Liver (tissue), 3 donors: ENCODE data around the gene DUSP1.
"Not testable (repeated sequence)": the region's sequence is repeated elsewhere in the genome, so short reads cannot be mapped to it uniquely, and the experiment has no call there.

Experiments used
- ATF3 ChIP-seq: IDR thresholded peaks from 2 replicates; pipeline ENCODE4 v1.6.1; 2016; ENCODE audit warnings: antibody characterized with exemption
- CTCF ChIP-seq: fragments of 150-350 bp; IDR thresholded peaks from 2 replicates; pipeline ENCODE4 v1.5.1; 2017; ENCODE audit warnings: improper control_type of control experiment, low read depth, low read length; ENCODE audit not compliant: missing input control
- EGR1 ChIP-seq, 2 donors: IDR thresholded peaks; 2 replicates each; pipeline ENCODE4 v1.6.1; 2016 to 2018; ENCODE audit warnings: antibody characterized with exemption in 2 of 2, low read depth in 2 of 2
- FOXA2 ChIP-seq: IDR thresholded peaks from 2 replicates; pipeline ENCODE4 v1.6.1; 2016; ENCODE audit warnings: antibody characterized with exemption
- GABPA ChIP-seq, 2 donors: IDR thresholded peaks in 1 of 2; conservative IDR thresholded peaks in 1 of 2; 2 replicates each; pipeline ENCODE4 v1.6.1; 2016; ENCODE audit warnings: antibody characterized with exemption in 2 of 2, mild to moderate bottlenecking in 1 of 2, moderate library complexity in 1 of 2
- MAX ChIP-seq: IDR thresholded peaks from 2 replicates; pipeline ENCODE4 v1.6.1; 2016; ENCODE audit warnings: antibody characterized with exemption
- RAD21 ChIP-seq, 2 donors: IDR thresholded peaks; 2 replicates each; pipeline ENCODE4 v1.6.1; 2016; ENCODE audit warnings: antibody characterized with exemption in 2 of 2, mild to moderate bottlenecking in 2 of 2
- RXRA ChIP-seq, 2 donors: IDR thresholded peaks; 2 replicates each; pipeline ENCODE4 v1.6.1; 2017 to 2018; ENCODE audit warnings: antibody characterized with exemption in 2 of 2, mild to moderate bottlenecking in 1 of 2
- TAF1 ChIP-seq: conservative IDR thresholded peaks from 2 replicates; pipeline ENCODE4 v1.6.1; 2016; ENCODE audit warnings: antibody characterized with exemption, mild to moderate bottlenecking
- YY1 ChIP-seq: IDR thresholded peaks from 2 replicates; pipeline ENCODE4 v1.6.1; 2016; ENCODE audit warnings: antibody characterized with exemption, mild to moderate bottlenecking
- ZBTB33 ChIP-seq: IDR thresholded peaks from 2 replicates; pipeline ENCODE4 v1.6.1; 2016; ENCODE audit warnings: antibody characterized with exemption
- TF ChIP-seq, protein P1 (sequence below): IDR thresholded peaks from 2 replicates; pipeline ENCODE4 v1.6.1; 2016; ENCODE audit warnings: antibody characterized with exemption, mild to moderate bottlenecking
- donor health status: healthy.
- donor health status: healthy.

GRCh38 chr5:172810996-172811395 lies 40.0 kb upstream of the DUSP1 start:
- not testable (repeated sequence) for TF ChIP-seq CTCF; FOXA2; MAX; GABPA (IDR thresholded peaks at IDR 0.05 in 1 of 2, conservative IDR thresholded peaks at IDR 0.05 in 1 of 2); YY1; RXRA (IDR thresholded peaks at IDR 0.05); ATF3; EGR1 (IDR thresholded peaks at IDR 0.05; ENCODE audit: low read depth in 2 of 2); ZBTB33; RAD21 (IDR thresholded peaks at IDR 0.05); TAF1
- TF ChIP-seq, protein P1, sequence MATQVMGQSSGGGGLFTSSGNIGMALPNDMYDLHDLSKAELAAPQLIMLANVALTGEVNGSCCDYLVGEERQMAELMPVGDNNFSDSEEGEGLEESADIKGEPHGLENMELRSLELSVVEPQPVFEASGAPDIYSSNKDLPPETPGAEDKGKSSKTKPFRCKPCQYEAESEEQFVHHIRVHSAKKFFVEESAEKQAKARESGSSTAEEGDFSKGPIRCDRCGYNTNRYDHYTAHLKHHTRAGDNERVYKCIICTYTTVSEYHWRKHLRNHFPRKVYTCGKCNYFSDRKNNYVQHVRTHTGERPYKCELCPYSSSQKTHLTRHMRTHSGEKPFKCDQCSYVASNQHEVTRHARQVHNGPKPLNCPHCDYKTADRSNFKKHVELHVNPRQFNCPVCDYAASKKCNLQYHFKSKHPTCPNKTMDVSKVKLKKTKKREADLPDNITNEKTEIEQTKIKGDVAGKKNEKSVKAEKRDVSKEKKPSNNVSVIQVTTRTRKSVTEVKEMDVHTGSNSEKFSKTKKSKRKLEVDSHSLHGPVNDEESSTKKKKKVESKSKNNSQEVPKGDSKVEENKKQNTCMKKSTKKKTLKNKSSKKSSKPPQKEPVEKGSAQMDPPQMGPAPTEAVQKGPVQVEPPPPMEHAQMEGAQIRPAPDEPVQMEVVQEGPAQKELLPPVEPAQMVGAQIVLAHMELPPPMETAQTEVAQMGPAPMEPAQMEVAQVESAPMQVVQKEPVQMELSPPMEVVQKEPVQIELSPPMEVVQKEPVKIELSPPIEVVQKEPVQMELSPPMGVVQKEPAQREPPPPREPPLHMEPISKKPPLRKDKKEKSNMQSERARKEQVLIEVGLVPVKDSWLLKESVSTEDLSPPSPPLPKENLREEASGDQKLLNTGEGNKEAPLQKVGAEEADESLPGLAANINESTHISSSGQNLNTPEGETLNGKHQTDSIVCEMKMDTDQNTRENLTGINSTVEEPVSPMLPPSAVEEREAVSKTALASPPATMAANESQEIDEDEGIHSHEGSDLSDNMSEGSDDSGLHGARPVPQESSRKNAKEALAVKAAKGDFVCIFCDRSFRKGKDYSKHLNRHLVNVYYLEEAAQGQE = not testable (repeated sequence)
